HepG2 (cell line): Measurements from ENCODE around the gene SLC15A1. TPM values are rescaled to one million over a fixed set of nuclear protein-coding genes. Genes with fewer than 3 reads are reported as not detected.
A peak's percentile ranks its signal among the peaks of the same experiment; 100 is the strongest.

Source experiments
- ATAC-seq: fragments of 200-7000 bp; cut with Tn5 transposase; 3 replicates; pipeline ENCODE4 v1.9.1; 2020; ENCODE audit warnings: mild to moderate bottlenecking, moderate library complexity
- BruUV-seq: library from RNA; stranded (reverse); fragments of 400-500 nt; replicated peaks from 2 replicates; lab custom pipeline; 2021; lab: Mats Ljungman, UMichigan
- CTCF ChIA-PET: fragments of 300-600 bp; formaldehyde crosslinking; extraction: SDS; loops from one replicate; lab custom pipeline; 2021; ENCODE audit warnings: low total read pairs, inconsistent platforms, low intra/inter-chr PET ratio; lab: Yijun Ruan, JAX
- POLR2A ChIA-PET: fragments of 350-600 bp; sonication (Branson Sonifier 250); formaldehyde crosslinking; loops from one replicate; lab custom pipeline; 2020; ENCODE audit warnings: antibody characterized with exemption, inconsistent platforms; lab: Yijun Ruan, JAX
- DNase-seq: peaks from one replicate; pipeline ENCODE4 v3.0.0-alpha.2; 2015; ENCODE audit warnings: low spot score
- FAIRE-seq: peaks from 3 replicates; lab custom pipeline; 2011; peaks lifted over from hg19 to GRCh38; lab: Jason Lieb, UNC
- H2AFZ ChIP-seq: one replicate; pipeline ENCODE4 v1.6.1; 2011; ENCODE audit warnings: low read length, inconsistent platforms
- H3K27ac ChIP-seq: fragments of 300-600 bp; 3 replicates; pipeline ENCODE4 v1.8.0; 2011; ENCODE audit warnings: mixed run types, mild to moderate bottlenecking, mixed read lengths, low read length, inconsistent platforms; ENCODE audit not compliant: insufficient read depth; ENCODE audit errors: extremely low read length
- H3K27me3 ChIP-seq, 2 experiments: fragments of 200-600 bp in 1 of 2; 2 replicates in 1 of 2; 3 replicates in 1 of 2; pipeline versions ENCODE4 v1.6.0 to v1.8.0; 2011; ENCODE audit warnings: low read length in 2 of 2, mild to moderate bottlenecking in 2 of 2, moderate library complexity in 2 of 2, inconsistent platforms in 1 of 2; ENCODE audit not compliant: insufficient read depth in 2 of 2, control insufficient read depth in 1 of 2
- H3K36me3 ChIP-seq, 2 experiments: fragments of 200-600 bp in 1 of 2; replicated peaks in 1 of 2; 2 replicates in 1 of 2; 3 replicates in 1 of 2; pipeline versions ENCODE4 v1.5.1 to v1.8.0; 2011; ENCODE audit warnings: low read length in 2 of 2, inconsistent platforms in 1 of 2; ENCODE audit not compliant: insufficient read depth in 2 of 2, control insufficient read depth in 1 of 2
- H3K4me1 ChIP-seq: 2 replicates; pipeline ENCODE4 v1.5.1; 2012; ENCODE audit warnings: low read length, inconsistent platforms; ENCODE audit not compliant: insufficient read depth
- H3K4me2 ChIP-seq: 2 replicates; pipeline ENCODE4 v1.6.0; 2011; ENCODE audit warnings: low read depth, low read length, inconsistent platforms
- H3K4me3 ChIP-seq, 3 experiments: fragments of 200-600 bp in 1 of 3; sonication (generic), shearing (Covaris generic) in 1 of 3; replicated peaks in 1 of 3; 2 replicates each; pipeline ENCODE4 v1.5.1; 2011 to 2016; ENCODE audit warnings: low read length in 3 of 3, inconsistent platforms in 2 of 3, low read depth in 2 of 3, mild to moderate bottlenecking in 2 of 3, control low read depth in 1 of 3, mixed read lengths in 1 of 3; ENCODE audit not compliant: insufficient read depth in 1 of 3
- H3K79me2 ChIP-seq: one replicate; pipeline ENCODE4 v1.6.1; 2011; ENCODE audit warnings: low read length, inconsistent platforms; ENCODE audit not compliant: insufficient read depth
- H3K9ac ChIP-seq: 2 replicates; pipeline ENCODE4 v1.6.0; 2011; ENCODE audit warnings: mild to moderate bottlenecking, low read depth, low read length, inconsistent platforms; ENCODE audit not compliant: insufficient read depth
- H3K9me3 ChIP-seq: 2 replicates; pipeline ENCODE4 v1.5.1; 2012; ENCODE audit warnings: mild to moderate bottlenecking, low read length
- H4K20me1 ChIP-seq: 2 replicates; pipeline ENCODE4 v1.6.0; 2011; ENCODE audit warnings: inconsistent platforms, mild to moderate bottlenecking, low read length, moderate library complexity; ENCODE audit not compliant: insufficient read depth
- CCDC6 ChIP-seq: sonication (generic); formaldehyde crosslinking; IDR thresholded peaks from 2 replicates; pipeline ENCODE4 v1.8.1; 2022; ENCODE audit warnings: mild to moderate bottlenecking, missing genetic modification reagents, moderate library complexity
- CREM ChIP-seq, 2 experiments: sonication (generic) in 1 of 2; formaldehyde crosslinking in 1 of 2; IDR thresholded peaks; 2 replicates each; pipeline versions ENCODE4 v1.4.0 to v1.6.1; 2016 to 2020; ENCODE audit warnings: antibody characterized with exemption in 1 of 2, mild to moderate bottlenecking in 1 of 2, missing genetic modification reagents in 1 of 2
- FOXJ3 ChIP-seq: sonication (generic); formaldehyde crosslinking; IDR thresholded peaks from 2 replicates; pipeline ENCODE4 v1.4.0; 2020; ENCODE audit warnings: missing genetic modification reagents, mild to moderate bottlenecking, borderline replicate concordance
- MED8 ChIP-seq: sonication (generic); formaldehyde crosslinking; IDR thresholded peaks from 2 replicates; pipeline ENCODE4 v1.8.1; 2023; ENCODE audit warnings: mild to moderate bottlenecking, missing genetic modification reagents; ENCODE audit not compliant: insufficient replicate concordance
- NFE2L2 ChIP-seq: fragments of 150-350 bp; IDR thresholded peaks from 2 replicates; pipeline ENCODE4 v1.6.1; 2014; ENCODE audit warnings: low read length
- NR2F1 ChIP-seq, 2 experiments: fragments of 450-650 bp in 1 of 2; formaldehyde crosslinking in 1 of 2; IDR thresholded peaks; 2 replicates each; pipeline versions ENCODE4 v1.5.0 to v1.6.1; 2016 to 2020; ENCODE audit warnings: mild to moderate bottlenecking in 1 of 2, missing compliant biosample characterization in 1 of 2, missing genetic modification reagents in 1 of 2, moderate library complexity in 1 of 2
- NR2F6 ChIP-seq, 2 experiments: IDR thresholded peaks; 2 replicates each; pipeline ENCODE4 v1.6.1; 2016; ENCODE audit warnings: antibody characterized with exemption in 1 of 2, mild to moderate bottlenecking in 1 of 2
- SALL1 ChIP-seq: sonication (generic); formaldehyde crosslinking; IDR thresholded peaks from 2 replicates; pipeline ENCODE4 v1.8.0; 2022; ENCODE audit warnings: mild to moderate bottlenecking, missing genetic modification reagents
- ZBTB3 ChIP-seq: sonication (generic); formaldehyde crosslinking; IDR thresholded peaks from 2 replicates; pipeline ENCODE4 v1.4.0; 2020; ENCODE audit warnings: low read depth, mild to moderate bottlenecking, moderate library complexity, missing genetic modification reagents, borderline replicate concordance
- ZNF33A ChIP-seq: sonication (generic); formaldehyde crosslinking; IDR thresholded peaks from 2 replicates; pipeline ENCODE4 v1.5.1; 2020; ENCODE audit warnings: missing genetic modification reagents, mild to moderate bottlenecking, moderate library complexity, borderline replicate concordance
- ZNF766 ChIP-seq: sonication (generic); formaldehyde crosslinking; IDR thresholded peaks from 2 replicates; pipeline ENCODE4 v1.5.0; 2020; ENCODE audit warnings: missing genetic modification reagents, borderline replicate concordance
- WGBS: methylation state at CpG from one replicate; pipeline ENCODE4 v1.1.6; 2017; ENCODE audit warnings: low lambda C conversion rate; 5-methylcytosine and 5-hydroxymethylcytosine counted together
- in situ Hi-C: cut with HindIII; loops from 2 replicates; pipeline ENCODE4 v1.10.0; 2017; ENCODE audit warnings: low pct_unique_long_range_greater_than_20kb; ENCODE audit not compliant: extremely low pct_ligation_motif_present
- intact Hi-C: fragments of 100-400 bp; cut with micrococcal nuclease; formaldehyde crosslinking; loops from one replicate; pipeline ENCODE4 v1.10.0; 2022; ENCODE audit not compliant: unreplicated experiment
- polyA plus RNA-seq, 8 experiments: library from polyadenylated mRNA; depleted of rRNA in 3 of 8; stranded (reverse) in 7 of 8; unstranded in 1 of 8; fragments of >200 nt; fragmentation: Illumina TruSeq in 4 of 8; extraction: Trizol in 4 of 8; gene quantifications; 2 replicates each; pipeline versions ENCODE4 v1.2.1 to v1.2.3, GENCODE V29; 2011 to 2016; ENCODE audit warnings: low read depth in 4 of 8, missing spikeins in 1 of 8, mixed read lengths in 1 of 8; ENCODE audit not compliant: insufficient read depth in 1 of 8
- total RNA-seq, 5 experiments: library from RNA; depleted of rRNA; stranded (reverse); fragments of >200 nt; fragmentation: Illumina TruSeq; extraction: Trizol; gene quantifications; 2 replicates each; pipeline ENCODE4 v1.2.3, GENCODE V29; 2016; ENCODE audit warnings: low read depth in 1 of 5
- TF ChIP-seq, protein P1 (sequence below): sonication (generic); formaldehyde crosslinking; IDR thresholded peaks from 2 replicates; pipeline ENCODE4 v1.4.0; 2020; ENCODE audit warnings: mild to moderate bottlenecking, missing genetic modification reagents
- TF ChIP-seq, protein P2 (sequence below): sonication (generic); IDR thresholded peaks from 2 replicates; pipeline ENCODE4 v1.6.1; 2016; ENCODE audit warnings: low read depth, borderline replicate concordance
- TF ChIP-seq, protein P3 (sequence below): sonication (generic); formaldehyde crosslinking; IDR thresholded peaks from 2 replicates; pipeline ENCODE4 v1.4.0; 2020; ENCODE audit warnings: mild to moderate bottlenecking, missing genetic modification reagents

The SLC15A1 gene
- total and polyA plus RNA-seq, 2 of the 13 experiments (the other 11 are each of a cell fraction or from before 2014, with no cell fraction given) = 0.17 to 0.20 TPM

DNA sequence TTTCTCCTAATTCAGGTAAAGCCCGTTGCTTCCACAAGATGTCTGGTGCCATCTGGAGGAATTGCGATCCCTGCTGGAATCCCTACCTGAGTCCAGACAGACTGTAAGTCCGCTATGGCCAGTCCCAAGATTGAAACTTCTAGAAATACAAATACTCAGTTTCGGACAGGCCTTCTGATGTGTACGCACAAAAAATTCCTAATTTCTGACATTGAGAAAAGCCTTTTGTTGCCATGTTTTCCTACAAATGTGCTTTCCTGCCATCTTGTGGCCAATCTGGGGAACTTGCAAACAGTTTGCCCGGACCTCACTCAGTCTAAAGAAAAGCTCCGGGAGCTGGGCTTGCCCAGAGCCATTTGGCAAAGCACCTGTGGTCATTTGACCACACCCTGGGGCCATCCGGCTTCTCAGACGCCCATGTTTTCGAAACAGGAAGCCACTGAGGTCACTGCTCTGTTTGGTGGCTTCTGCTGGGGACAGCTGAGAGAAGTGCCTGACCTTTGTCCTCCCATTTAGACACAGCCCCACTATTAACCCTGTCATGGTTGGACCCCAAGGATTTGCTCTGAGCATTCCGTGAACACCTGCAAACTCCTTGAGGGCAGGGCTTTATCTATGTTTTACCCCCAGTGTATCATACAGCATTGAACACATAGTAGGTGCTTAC is 79.4 kb downstream of the SLC15A1 start:
- peak; percentile 89 for FAIRE-seq
- Histone ChIP-seq H4K20me1 (no peaks in the 10 kb centered on the region), H3K79me2 (no peaks in the 10 kb centered on the region), H3K9ac (peak overlapping the region; percentile 42; the same call in 1 of the 2 replicates), H3K36me3 (no peaks in the 10 kb centered on the region), H2AFZ (no peak overlapping the region), H3K4me2 (peak overlapping the region; percentile 88), H3K27ac (no peak overlapping the region), H3K4me1 (peaks cover 43% of the 10 kb centered on the region), H3K27me3 (no peaks in the 10 kb centered on the region), H3K4me3 (peak overlapping the region; percentile 31 to 56 (median 50); a peak in 5 of 6 replicates), H3K9me3 (no peaks in the 10 kb centered on the region)
- ChIA-PET POLR2A (no interaction called here), CTCF (interaction anchor here (0.7 to 1.8 kb wide), 4 partner anchors 21 to 228 kb away, joined by 3 to 11 read pairs (median 6); no protein-coding TSS in a partner anchor)
- 16% methylated on average over 5 of the region's 11 CpGs for WGBS
- intact Hi-C loops = loop anchor here (1.0 to 5.0 kb wide), 4 partner anchors 170 to 824 kb away; no protein-coding TSS in a partner anchor
- no TSS peak for BruUV-seq
- peak; percentile 81 for DNase-seq
- ATAC-seq = peak; percentile 93
- in situ Hi-C loops = loop anchor here (25.0 kb wide), 1 partner anchor 811 kb away; no protein-coding TSS in a partner anchor
- TF ChIP-seq NR2F6 (IDR thresholded peaks at IDR 0.05) = peak; percentile 54
- peak; percentile 73; the same call in 1 of the 2 replicates for TF ChIP-seq NR2F6 (CRISPR knock-in tag; IDR thresholded peaks at IDR 0.05)
- TF ChIP-seq, protein P1, sequence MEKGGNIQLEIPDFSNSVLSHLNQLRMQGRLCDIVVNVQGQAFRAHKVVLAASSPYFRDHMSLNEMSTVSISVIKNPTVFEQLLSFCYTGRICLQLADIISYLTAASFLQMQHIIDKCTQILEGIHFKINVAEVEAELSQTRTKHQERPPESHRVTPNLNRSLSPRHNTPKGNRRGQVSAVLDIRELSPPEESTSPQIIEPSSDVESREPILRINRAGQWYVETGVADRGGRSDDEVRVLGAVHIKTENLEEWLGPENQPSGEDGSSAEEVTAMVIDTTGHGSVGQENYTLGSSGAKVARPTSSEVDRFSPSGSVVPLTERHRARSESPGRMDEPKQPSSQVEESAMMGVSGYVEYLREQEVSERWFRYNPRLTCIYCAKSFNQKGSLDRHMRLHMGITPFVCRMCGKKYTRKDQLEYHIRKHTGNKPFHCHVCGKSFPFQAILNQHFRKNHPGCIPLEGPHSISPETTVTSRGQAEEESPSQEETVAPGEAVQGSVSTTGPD (CRISPR knock-in tag) = peak; percentile 62; the same call in 1 of the 2 replicates
- no peak for TF ChIP-seq ZBTB3 (CRISPR knock-in tag)
- TF ChIP-seq FOXJ3 (CRISPR knock-in tag) = 0 out of 2 replicates have a peak, but pooled peaks have one; percentile 41
- no peak for TF ChIP-seq NFE2L2
- TF ChIP-seq CCDC6 (CRISPR knock-in tag) = peak; percentile 38; the same call in 1 of the 2 replicates
- TF ChIP-seq, protein P2, sequence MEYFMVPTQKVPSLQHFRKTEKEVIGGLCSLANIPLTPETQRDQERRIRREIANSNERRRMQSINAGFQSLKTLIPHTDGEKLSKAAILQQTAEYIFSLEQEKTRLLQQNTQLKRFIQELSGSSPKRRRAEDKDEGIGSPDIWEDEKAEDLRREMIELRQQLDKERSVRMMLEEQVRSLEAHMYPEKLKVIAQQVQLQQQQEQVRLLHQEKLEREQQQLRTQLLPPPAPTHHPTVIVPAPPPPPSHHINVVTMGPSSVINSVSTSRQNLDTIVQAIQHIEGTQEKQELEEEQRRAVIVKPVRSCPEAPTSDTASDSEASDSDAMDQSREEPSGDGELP = peak; percentile 92
- TF ChIP-seq ZNF33A (CRISPR knock-in tag) = peak; percentile 22; the same call in 1 of the 2 replicates
- 0 out of 2 replicates have a peak, but pooled peaks have one; percentile 15 for TF ChIP-seq CREM (IDR thresholded peaks at IDR 0.05)
- TF ChIP-seq CREM (CRISPR knock-in tag; IDR thresholded peaks at IDR 0.05) = no peak
- peak; percentile 63 for TF ChIP-seq SALL1 (CRISPR knock-in tag)
- TF ChIP-seq, protein P3, sequence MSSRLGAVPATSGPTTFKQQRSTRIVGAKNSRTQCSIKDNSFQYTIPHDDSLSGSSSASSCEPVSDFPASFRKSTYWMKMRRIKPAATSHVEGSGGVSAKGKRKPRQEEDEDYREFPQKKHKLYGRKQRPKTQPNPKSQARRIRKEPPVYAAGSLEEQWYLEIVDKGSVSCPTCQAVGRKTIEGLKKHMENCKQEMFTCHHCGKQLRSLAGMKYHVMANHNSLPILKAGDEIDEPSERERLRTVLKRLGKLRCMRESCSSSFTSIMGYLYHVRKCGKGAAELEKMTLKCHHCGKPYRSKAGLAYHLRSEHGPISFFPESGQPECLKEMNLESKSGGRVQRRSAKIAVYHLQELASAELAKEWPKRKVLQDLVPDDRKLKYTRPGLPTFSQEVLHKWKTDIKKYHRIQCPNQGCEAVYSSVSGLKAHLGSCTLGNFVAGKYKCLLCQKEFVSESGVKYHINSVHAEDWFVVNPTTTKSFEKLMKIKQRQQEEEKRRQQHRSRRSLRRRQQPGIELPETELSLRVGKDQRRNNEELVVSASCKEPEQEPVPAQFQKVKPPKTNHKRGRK = no peak
- TF ChIP-seq MED8 = no peak
- peak; percentile 7 to 26; a peak in 1 of 4 replicates for TF ChIP-seq NR2F1 (CRISPR knock-in tag; IDR thresholded peaks at IDR 0.05)
- no peak for TF ChIP-seq ZNF766 (CRISPR knock-in tag)
